Stimulated activated CD4-positive, alpha-beta T cell treated with anti-CD3 and anti-CD28 coated beads, TNF-alpha, amount 100 ng/mL, for 1 hour (primary cell): ENCODE results near the gene ZNF217.
"Not testable (repeated sequence)": the region's sequence is repeated elsewhere in the genome, so short reads cannot be mapped to it uniquely, and the experiment has no call there.

ENCODE experiments used
- DNase-seq, 3 donors: peaks; one replicate each; pipeline ENCODE4 v3.0.0-alpha.2; 2020; ENCODE audit warnings: low read depth in 3 of 3, low spot score in 1 of 3

Gene ZNF217

GRCh38 chr20:53598140-53599043 lies 4.8 kb upstream of the ZNF217 start:
- no peak for DNase-seq

- no peak for DNase-seq
Measured at GRCh38 chr20:53597521-53598120, 4.0 kb upstream of the ZNF217 start.

- DNase-seq = no peak
Measured at GRCh38 chr20:53597030-53597482, 3.4 kb upstream of the ZNF217 start.

GRCh38 chr20:53596189-53597001 lies 2.8 kb upstream of the ZNF217 start:
- DNase-seq = not testable (repeated sequence)

- DNase-seq = not testable (repeated sequence)
Measured at GRCh38 chr20:53595742-53596141, 2.1 kb upstream of the ZNF217 start.

GRCh38 chr20:53595018-53595378 lies 1.4 kb upstream of the ZNF217 start:
- DNase-seq = no peak

- DNase-seq = peak; percentile 97 to 99 (median 98)
Measured at GRCh38 chr20:53594068-53595017, 704 bp upstream of the ZNF217 start.

- no peak for DNase-seq
Measured at GRCh38 chr20:53592992-53593465, 610 bp downstream of the ZNF217 start.

GRCh38 chr20:53592454-53592991 lies 1.1 kb downstream of the ZNF217 start:
- DNase-seq = peak in 2 of 3 donors; percentile 26 to 39

GRCh38 chr20:53591941-53592441 lies 1.6 kb downstream of the ZNF217 start:
- not testable (repeated sequence) for DNase-seq

- DNase-seq = not testable (repeated sequence)
Measured at GRCh38 chr20:53591206-53591741, 2.4 kb downstream of the ZNF217 start.

GRCh38 chr20:53590608-53591007 lies 3.0 kb downstream of the ZNF217 start:
- DNase-seq = not testable (repeated sequence)

GRCh38 chr20:53590122-53590521 lies 3.5 kb downstream of the ZNF217 start:
- DNase-seq = not testable (repeated sequence)

GRCh38 chr20:53589321-53590065 lies 4.1 kb downstream of the ZNF217 start:
- DNase-seq = not testable (repeated sequence)

- DNase-seq = not testable (repeated sequence)
Measured at GRCh38 chr20:53587157-53587703, 6.4 kb downstream of the ZNF217 start.

- no peak for DNase-seq
Measured at GRCh38 chr20:53586640-53587039, 7.0 kb downstream of the ZNF217 start.

GRCh38 chr20:53585910-53586309 lies 7.7 kb downstream of the ZNF217 start:
- DNase-seq = not testable (repeated sequence)

- not testable (repeated sequence) for DNase-seq
Measured at GRCh38 chr20:53585004-53585569, 8.6 kb downstream of the ZNF217 start.
